Measurements from ENCODE around the gene PREX1. TPM values are rescaled to one million over a fixed set of nuclear protein-coding genes. Genes with fewer than 3 reads are reported as not detected.

Gene PREX1
- total RNA-seq, 1 experiment from 2014 or later, result 3.3 TPM

DNA sequence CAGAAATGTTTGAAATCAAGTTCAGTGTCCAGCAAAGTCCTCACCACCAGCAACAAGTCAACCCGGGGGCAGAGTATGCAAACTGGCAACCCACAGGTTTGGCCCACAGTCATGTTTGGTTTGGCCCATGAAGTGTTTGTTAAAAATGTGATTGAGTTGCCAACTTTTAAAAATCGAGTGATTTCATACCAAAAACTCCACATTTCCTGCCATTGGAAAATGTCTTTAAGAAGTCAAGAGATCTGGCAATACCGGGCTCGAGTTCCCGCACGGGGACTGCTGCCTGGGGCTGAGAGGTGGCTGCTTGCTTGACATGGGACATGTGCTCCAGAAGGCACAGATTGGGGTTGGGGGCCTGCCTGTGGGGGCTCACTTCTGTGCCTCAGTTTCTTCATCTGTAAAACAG is 36.1 kb downstream of the PREX1 start:
- no peaks in the 10 kb centered on the region for H3F3A ChIP-seq (ENCODE audit: insufficient read depth, low read depth)
- H3K4me3 ChIP-seq, result no peak overlapping the region
- TF ChIP-seq EZH2 (IDR thresholded peaks at IDR 0.05; ENCODE audit: low read depth), result no peak
- TF ChIP-seq, protein P1, sequence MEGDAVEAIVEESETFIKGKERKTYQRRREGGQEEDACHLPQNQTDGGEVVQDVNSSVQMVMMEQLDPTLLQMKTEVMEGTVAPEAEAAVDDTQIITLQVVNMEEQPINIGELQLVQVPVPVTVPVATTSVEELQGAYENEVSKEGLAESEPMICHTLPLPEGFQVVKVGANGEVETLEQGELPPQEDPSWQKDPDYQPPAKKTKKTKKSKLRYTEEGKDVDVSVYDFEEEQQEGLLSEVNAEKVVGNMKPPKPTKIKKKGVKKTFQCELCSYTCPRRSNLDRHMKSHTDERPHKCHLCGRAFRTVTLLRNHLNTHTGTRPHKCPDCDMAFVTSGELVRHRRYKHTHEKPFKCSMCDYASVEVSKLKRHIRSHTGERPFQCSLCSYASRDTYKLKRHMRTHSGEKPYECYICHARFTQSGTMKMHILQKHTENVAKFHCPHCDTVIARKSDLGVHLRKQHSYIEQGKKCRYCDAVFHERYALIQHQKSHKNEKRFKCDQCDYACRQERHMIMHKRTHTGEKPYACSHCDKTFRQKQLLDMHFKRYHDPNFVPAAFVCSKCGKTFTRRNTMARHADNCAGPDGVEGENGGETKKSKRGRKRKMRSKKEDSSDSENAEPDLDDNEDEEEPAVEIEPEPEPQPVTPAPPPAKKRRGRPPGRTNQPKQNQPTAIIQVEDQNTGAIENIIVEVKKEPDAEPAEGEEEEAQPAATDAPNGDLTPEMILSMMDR (conservative IDR thresholded peaks at IDR 0.05), result no peak
- no peak overlapping the region for H3K4me2 ChIP-seq
- H3K27ac ChIP-seq, result no peak overlapping the region
- CTCF ChIA-PET, result no interaction called here
- H2AFZ ChIP-seq, result no peak overlapping the region
- no peaks in the 10 kb centered on the region for H3K9me3 ChIP-seq (ENCODE audit: insufficient read depth, low read depth)
- no TSS peak for BruUV-seq (replicated peaks)
- H3K9me2 ChIP-seq (ENCODE audit: insufficient read depth), result no peaks in the 10 kb centered on the region
- H3K79me2 ChIP-seq (ENCODE audit: low read depth), result no peaks in the 10 kb centered on the region
- 0 out of 2 replicates have a peak, but pooled peaks cover 6% of the 10 kb centered on the region for H3K27me3 ChIP-seq (ENCODE audit: insufficient read depth, low read depth)
- intact Hi-C loops (cut with micrococcal nuclease; ENCODE audit: unreplicated experiment), result no loop called here
- H3K4me1 ChIP-seq (replicated peaks; ENCODE audit: insufficient read depth), result 0 out of 2 replicates have a peak, but pooled peaks cover 3% of the 10 kb centered on the region
- no peaks in the 10 kb centered on the region for H4K20me1 ChIP-seq (ENCODE audit: insufficient read depth)
- POLR2A ChIA-PET (ENCODE audit: unreplicated experiment), result no interaction called here
- no peaks in the 10 kb centered on the region for H3K36me3 ChIP-seq (ENCODE audit: low read depth)
- DNase-seq, result peak in 1 of 2 experiments; percentile 21

DNA sequence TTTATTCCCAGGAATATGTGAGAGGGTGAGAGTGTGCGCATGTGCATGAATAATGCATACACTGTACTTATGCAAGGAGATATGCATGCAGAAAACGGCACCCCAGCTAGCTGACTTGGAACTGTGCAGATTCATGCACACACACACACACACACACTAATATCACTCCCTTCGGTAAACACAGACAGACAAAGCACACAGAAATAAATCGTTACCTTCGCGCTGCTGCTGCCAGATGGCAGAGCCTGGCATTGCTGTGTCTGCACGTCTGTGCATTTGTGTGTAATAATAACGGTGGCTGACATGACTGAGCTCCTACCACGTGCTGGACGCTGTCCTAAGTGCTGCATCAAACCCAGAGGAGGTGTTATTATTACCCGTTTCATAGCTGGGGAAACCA is 36.8 kb downstream of the PREX1 start:
- CTCF ChIA-PET, result interaction anchor here (0.6 kb wide), 1 partner anchor 133 kb away, joined by 4 read pairs; no protein-coding TSS in a partner anchor
- no peaks in the 10 kb centered on the region for H3F3A ChIP-seq (ENCODE audit: insufficient read depth, low read depth)
- H3K4me3 ChIP-seq, result no peak overlapping the region
- no peak overlapping the region for H2AFZ ChIP-seq
- peak in 1 of 2 experiments; percentile 25 for DNase-seq
- no peaks in the 10 kb centered on the region for H3K79me2 ChIP-seq (ENCODE audit: low read depth)
- TF ChIP-seq EZH2 (IDR thresholded peaks at IDR 0.05; ENCODE audit: low read depth), result no peak
- TF ChIP-seq, protein P1 (conservative IDR thresholded peaks at IDR 0.05), result no peak
- no peak overlapping the region for H3K27ac ChIP-seq
- intact Hi-C loops (cut with micrococcal nuclease; ENCODE audit: unreplicated experiment), result no loop called here
- no peak overlapping the region for H3K4me2 ChIP-seq
- H3K27me3 ChIP-seq (ENCODE audit: insufficient read depth, low read depth), result 0 out of 2 replicates have a peak, but pooled peaks cover 6% of the 10 kb centered on the region
- H4K20me1 ChIP-seq (ENCODE audit: insufficient read depth), result no peaks in the 10 kb centered on the region
- POLR2A ChIA-PET (ENCODE audit: unreplicated experiment), result no interaction called here
- no peaks in the 10 kb centered on the region for H3K9me3 ChIP-seq (ENCODE audit: insufficient read depth, low read depth)
- no peaks in the 10 kb centered on the region for H3K36me3 ChIP-seq (ENCODE audit: low read depth)
- BruUV-seq (replicated peaks), result no TSS peak
- H3K9me2 ChIP-seq (ENCODE audit: insufficient read depth), result no peaks in the 10 kb centered on the region
- 0 out of 2 replicates have a peak, but pooled peaks cover 3% of the 10 kb centered on the region for H3K4me1 ChIP-seq (replicated peaks; ENCODE audit: insufficient read depth)

DNA sequence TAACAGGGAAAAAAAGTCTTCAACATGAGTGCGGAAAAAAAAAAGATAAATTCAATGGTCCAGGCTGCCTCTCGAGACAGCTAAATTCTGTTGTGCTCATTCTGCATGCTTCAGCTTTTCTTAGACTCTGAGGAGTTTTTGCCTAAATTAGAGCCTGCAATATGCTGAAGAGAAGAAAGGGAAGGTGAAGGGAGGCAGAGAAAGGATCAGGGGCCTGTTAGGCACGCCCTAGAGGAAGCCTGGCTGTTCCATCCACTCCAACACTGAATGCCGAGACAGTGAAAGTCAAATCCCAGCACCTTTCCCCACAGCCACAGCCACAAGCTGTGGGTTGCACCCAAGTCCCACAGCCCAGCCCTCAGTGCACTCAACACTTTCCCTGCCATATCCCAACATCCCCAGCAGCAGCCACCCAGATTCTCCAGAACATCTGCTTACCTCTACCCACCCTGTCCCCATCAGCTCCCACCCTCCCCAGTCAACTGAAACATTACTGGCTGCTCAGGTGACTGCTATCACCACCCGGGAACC is 37.3 kb downstream of the PREX1 start:
- 0 out of 2 replicates have a peak, but pooled peaks cover 3% of the 10 kb centered on the region for H3K4me1 ChIP-seq (replicated peaks; ENCODE audit: insufficient read depth)

More for the DNA sequence above, 37.3 kb downstream of the PREX1 start:
- no peak overlapping the region for H3K4me2 ChIP-seq
- CTCF ChIA-PET, result interaction anchor here (0.6 kb wide), 2 partner anchors 107 to 133 kb away, joined by 4 read pairs; no protein-coding TSS in a partner anchor
- DNase-seq, result no peak
- no peaks in the 10 kb centered on the region for H3F3A ChIP-seq (ENCODE audit: insufficient read depth, low read depth)
- POLR2A ChIA-PET (ENCODE audit: unreplicated experiment), result no interaction called here
- H3K27me3 ChIP-seq (ENCODE audit: insufficient read depth, low read depth), result 0 out of 2 replicates have a peak, but pooled peaks cover 6% of the 10 kb centered on the region
- TF ChIP-seq, protein P1 (conservative IDR thresholded peaks at IDR 0.05), result no peak
- no peak for TF ChIP-seq EZH2 (IDR thresholded peaks at IDR 0.05; ENCODE audit: low read depth)
- H2AFZ ChIP-seq, result no peak overlapping the region
- H4K20me1 ChIP-seq (ENCODE audit: insufficient read depth), result no peaks in the 10 kb centered on the region
- no TSS peak for BruUV-seq (replicated peaks)
- intact Hi-C loops (cut with micrococcal nuclease; ENCODE audit: unreplicated experiment), result no loop called here
- no peak overlapping the region for H3K27ac ChIP-seq
- no peak overlapping the region for H3K4me3 ChIP-seq
- H3K9me2 ChIP-seq (ENCODE audit: insufficient read depth), result no peaks in the 10 kb centered on the region
- H3K79me2 ChIP-seq (ENCODE audit: low read depth), result no peaks in the 10 kb centered on the region
- no peaks in the 10 kb centered on the region for H3K9me3 ChIP-seq (ENCODE audit: insufficient read depth, low read depth)
- no peaks in the 10 kb centered on the region for H3K36me3 ChIP-seq (ENCODE audit: low read depth)

Data from PC-9 (cell line).